Measurements from ENCODE around the gene ANKS1A. TPM values are rescaled to one million over a fixed set of nuclear protein-coding genes. Genes with fewer than 3 reads are reported as not detected.
"Not testable (repeated sequence)": the region's sequence is repeated elsewhere in the genome, so short reads cannot be mapped to it uniquely, and the experiment has no call there.

Gene ANKS1A, protein sequence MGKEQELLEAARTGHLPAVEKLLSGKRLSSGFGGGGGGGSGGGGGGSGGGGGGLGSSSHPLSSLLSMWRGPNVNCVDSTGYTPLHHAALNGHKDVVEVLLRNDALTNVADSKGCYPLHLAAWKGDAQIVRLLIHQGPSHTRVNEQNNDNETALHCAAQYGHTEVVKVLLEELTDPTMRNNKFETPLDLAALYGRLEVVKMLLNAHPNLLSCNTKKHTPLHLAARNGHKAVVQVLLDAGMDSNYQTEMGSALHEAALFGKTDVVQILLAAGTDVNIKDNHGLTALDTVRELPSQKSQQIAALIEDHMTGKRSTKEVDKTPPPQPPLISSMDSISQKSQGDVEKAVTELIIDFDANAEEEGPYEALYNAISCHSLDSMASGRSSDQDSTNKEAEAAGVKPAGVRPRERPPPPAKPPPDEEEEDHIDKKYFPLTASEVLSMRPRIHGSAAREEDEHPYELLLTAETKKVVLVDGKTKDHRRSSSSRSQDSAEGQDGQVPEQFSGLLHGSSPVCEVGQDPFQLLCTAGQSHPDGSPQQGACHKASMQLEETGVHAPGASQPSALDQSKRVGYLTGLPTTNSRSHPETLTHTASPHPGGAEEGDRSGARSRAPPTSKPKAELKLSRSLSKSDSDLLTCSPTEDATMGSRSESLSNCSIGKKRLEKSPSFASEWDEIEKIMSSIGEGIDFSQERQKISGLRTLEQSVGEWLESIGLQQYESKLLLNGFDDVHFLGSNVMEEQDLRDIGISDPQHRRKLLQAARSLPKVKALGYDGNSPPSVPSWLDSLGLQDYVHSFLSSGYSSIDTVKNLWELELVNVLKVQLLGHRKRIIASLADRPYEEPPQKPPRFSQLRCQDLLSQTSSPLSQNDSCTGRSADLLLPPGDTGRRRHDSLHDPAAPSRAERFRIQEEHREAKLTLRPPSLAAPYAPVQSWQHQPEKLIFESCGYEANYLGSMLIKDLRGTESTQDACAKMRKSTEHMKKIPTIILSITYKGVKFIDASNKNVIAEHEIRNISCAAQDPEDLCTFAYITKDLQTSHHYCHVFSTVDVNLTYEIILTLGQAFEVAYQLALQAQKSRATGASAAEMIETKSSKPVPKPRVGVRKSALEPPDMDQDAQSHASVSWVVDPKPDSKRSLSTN
- 10.6 TPM for total RNA-seq
- polyA plus RNA-seq, result 1 to 10 TPM; 1.4 to 2.2 (median 1.5) TPM

DNA sequence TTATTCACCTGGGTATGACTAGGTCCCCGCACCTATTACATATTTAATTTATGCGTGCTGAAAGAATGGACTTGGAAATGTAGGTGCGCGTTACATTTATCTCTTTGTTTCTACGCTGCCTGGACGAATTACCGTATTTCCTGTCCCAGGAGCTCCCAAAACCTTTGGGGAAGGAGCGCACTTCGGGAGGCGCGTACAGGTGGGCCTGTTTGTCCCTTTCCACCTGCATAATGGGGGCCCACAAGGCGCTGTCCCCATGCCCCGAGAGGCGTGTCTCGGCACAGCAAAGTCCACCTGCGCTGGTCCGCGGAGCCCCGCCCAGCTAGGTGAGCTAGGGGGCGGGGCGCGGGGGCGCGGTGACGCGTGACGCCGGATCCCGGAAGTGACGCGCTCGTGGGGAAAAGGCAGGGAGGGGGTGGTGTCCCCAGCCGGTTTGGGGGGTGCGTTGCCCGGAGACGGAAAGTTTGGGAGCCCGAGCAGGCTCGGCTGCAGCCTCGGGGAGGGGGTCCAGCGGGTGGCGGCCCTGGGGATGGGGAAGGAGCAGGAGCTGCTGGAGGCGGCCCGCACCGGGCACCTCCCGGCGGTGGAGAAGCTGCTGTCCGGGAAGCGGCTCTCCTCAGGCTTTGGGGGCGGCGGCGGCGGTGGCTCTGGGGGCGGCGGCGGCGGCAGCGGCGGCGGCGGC is at the start of gene ANKS1A:
Gene ANKS1A, plus strand, starts transcription at position 382 of the 682 bp plus-strand sequence. Its CDS starts 148 bp downstream, at position 530.
- Histone ChIP-seq H3K27me3 (ENCODE audit: control insufficient read depth, insufficient read depth, low read length) (no peaks in the 10 kb centered on the region), H3K9me3 (ENCODE audit: control insufficient read depth in 2 of 2, low read length in 2 of 2) (no peaks in the 10 kb centered on the region), H3K36me3 (ENCODE audit: control insufficient read depth, insufficient read depth, low read length) (peaks cover 6% of the 10 kb centered on the region), H3K4me3 (ENCODE audit: low read depth, low read length) (peak within 1 kb of the TSS; percentile 96), H3K4me1 (ENCODE audit: control insufficient read depth, insufficient read depth, low read length, poor library complexity, severe bottlenecking) (peaks cover 37% of the 10 kb centered on the region), H3K27ac (ENCODE audit: insufficient read depth, low read length, poor library complexity, severe bottlenecking) (peak within 1 kb of the TSS; percentile 95)
- Mint-ChIP-seq H3K36me3 (peaks cover 14% of the 10 kb centered on the region), H3K9me3 (no peaks in the 10 kb centered on the region), H3K27me3 (peaks cover 7% of the 10 kb centered on the region), H3K4me1 (peaks cover 20 to 68% (median 50%) of the 10 kb centered on the region in 4 donors), H3K27ac (peak within 1 kb of the TSS; percentile 100), H3K4me3 (peak within 1 kb of the TSS; percentile 95 to 99 (median 99))
- DNase-seq, result peak; percentile 90 to 92 (median 91)
- peak; percentile 84 to 85 for ATAC-seq (ENCODE audit: low read depth in 2 of 2)

DNA sequence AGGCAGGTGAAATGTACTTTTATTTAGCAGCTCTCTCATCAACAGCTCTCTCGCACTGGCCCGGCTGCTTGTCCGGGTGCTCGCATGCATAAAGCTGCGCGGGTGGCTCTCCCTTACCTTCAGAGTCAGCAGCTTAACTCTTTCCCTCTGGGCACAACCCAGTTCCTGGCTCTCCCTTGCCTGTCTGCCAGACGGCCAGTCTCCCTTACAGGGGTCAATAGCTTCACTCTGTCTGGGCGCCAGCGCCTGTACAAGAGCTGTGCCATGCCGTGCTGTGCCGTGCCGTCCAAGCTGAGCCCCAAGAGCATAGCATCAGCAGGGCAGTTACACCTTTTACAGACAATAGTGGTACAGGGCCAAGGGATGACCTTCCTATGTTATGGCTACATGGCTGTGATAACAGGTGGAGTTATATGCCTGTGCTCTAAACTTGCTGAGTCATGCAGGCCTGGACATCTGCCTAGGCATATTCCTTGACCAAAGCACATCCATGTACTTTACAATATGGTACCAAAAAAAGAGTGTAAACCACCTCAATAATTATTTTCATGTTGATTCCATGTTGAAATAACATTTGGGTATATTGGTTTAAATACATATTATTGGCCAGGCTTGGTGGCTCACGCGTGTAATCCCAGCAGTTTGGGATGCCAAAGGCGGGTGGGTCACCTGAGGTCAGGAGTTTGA is 49.2 kb upstream of the ANKS1A start:
- Mint-ChIP-seq H3K9me3 (no peaks in the 10 kb centered on the region), H3K27ac (peak overlapping the region in 1 of 3 donors; percentile 64), H3K4me3 (no peak overlapping the region), H3K36me3 (peaks cover 29% of the 10 kb centered on the region), H3K4me1 (peaks cover 0 to 17% (median 2%) of the 10 kb centered on the region in 4 donors), H3K27me3 (no peaks in the 10 kb centered on the region)
- Histone ChIP-seq H3K4me1 (ENCODE audit: control insufficient read depth, insufficient read depth, low read length, poor library complexity, severe bottlenecking) (no peaks in the 10 kb centered on the region), H3K9me3 (ENCODE audit: control insufficient read depth in 2 of 2, low read length in 2 of 2) (no peaks in the 10 kb centered on the region), H3K27me3 (ENCODE audit: control insufficient read depth, insufficient read depth, low read length) (no peaks in the 10 kb centered on the region), H3K4me3 (ENCODE audit: low read depth, low read length) (no peak overlapping the region), H3K27ac (ENCODE audit: insufficient read depth, low read length, poor library complexity, severe bottlenecking) (no peak overlapping the region), H3K36me3 (ENCODE audit: control insufficient read depth, insufficient read depth, low read length) (peaks cover 13% of the 10 kb centered on the region)
- ATAC-seq (ENCODE audit: low read depth in 2 of 2) (no peak), DNase-seq (no peak)

DNA sequence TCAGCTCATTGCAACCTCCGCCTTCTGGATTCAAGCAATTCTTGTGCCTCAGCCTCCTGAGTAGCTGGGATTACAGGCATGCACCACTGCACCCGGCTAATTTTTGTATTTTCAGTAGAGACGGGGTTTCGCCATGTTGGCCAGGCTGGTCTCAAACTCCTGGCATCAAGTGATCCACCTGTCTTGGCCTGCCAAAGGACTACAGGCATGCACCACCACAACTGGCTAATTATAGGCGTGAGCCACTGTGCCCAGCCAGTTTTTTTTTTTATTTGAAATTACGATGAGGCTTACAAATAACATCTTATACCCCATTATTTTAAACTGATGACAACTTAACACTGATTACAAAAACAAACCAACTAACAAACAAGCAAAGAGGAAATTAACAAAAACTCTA is 40.0 kb upstream of the ANKS1A start:
- H3K4me1 Mint-ChIP-seq, result peaks cover 0 to 13% (median 5%) of the 10 kb centered on the region in 4 donors
- not testable (repeated sequence) for H3K4me3 Mint-ChIP-seq; H3K27ac Mint-ChIP-seq; H3K27me3 Mint-ChIP-seq; H3K27ac ChIP-seq (ENCODE audit: insufficient read depth, low read length, poor library complexity, severe bottlenecking); DNase-seq; H3K4me3 ChIP-seq (ENCODE audit: low read depth, low read length); H3K9me3 ChIP-seq (ENCODE audit: control insufficient read depth in 2 of 2, low read length in 2 of 2); H3K9me3 Mint-ChIP-seq; ATAC-seq (ENCODE audit: low read depth in 2 of 2); H3K36me3 ChIP-seq (ENCODE audit: control insufficient read depth, insufficient read depth, low read length); H3K4me1 ChIP-seq (ENCODE audit: control insufficient read depth, insufficient read depth, low read length, poor library complexity, severe bottlenecking); H3K27me3 ChIP-seq (ENCODE audit: control insufficient read depth, insufficient read depth, low read length)
- H3K36me3 Mint-ChIP-seq, result peaks cover 39% of the 10 kb centered on the region

DNA sequence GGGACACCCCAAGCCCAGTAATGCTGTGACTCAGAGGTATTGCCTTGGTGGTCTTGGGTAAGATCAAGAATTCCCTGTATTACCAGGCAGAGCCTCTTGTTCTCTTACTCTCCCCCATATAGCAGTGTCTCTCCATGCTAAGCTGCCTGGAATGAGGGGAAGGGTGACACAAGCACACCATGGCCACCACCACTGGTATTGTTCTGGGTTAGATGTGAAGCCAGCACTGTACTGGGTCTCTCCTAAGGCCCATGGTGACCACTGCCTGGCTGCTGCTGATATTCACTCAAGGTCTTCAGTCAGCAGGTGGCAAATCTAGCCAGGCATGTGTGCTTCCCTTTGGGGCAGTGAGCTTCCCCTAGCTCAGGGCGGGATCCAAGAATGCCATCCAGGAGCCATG is 37.7 kb upstream of the ANKS1A start:
- H3K36me3 ChIP-seq (ENCODE audit: control insufficient read depth, insufficient read depth, low read length), result peaks cover 8% of the 10 kb centered on the region
- H3K4me3 Mint-ChIP-seq, result no peak overlapping the region
- H3K27ac ChIP-seq (ENCODE audit: insufficient read depth, low read length, poor library complexity, severe bottlenecking), result no peak overlapping the region
- no peaks in the 10 kb centered on the region for H3K4me1 ChIP-seq (ENCODE audit: control insufficient read depth, insufficient read depth, low read length, poor library complexity, severe bottlenecking)
- no peak for ATAC-seq (ENCODE audit: low read depth in 2 of 2)
- H3K4me1 Mint-ChIP-seq, result peaks cover 0 to 10% (median 4%) of the 10 kb centered on the region in 4 donors
- H3K27me3 Mint-ChIP-seq, result no peaks in the 10 kb centered on the region
- H3K9me3 Mint-ChIP-seq, result peaks cover 0 to 2% (median 0%) of the 10 kb centered on the region in 7 donors
- no peak overlapping the region for H3K4me3 ChIP-seq (ENCODE audit: low read depth, low read length)
- no peaks in the 10 kb centered on the region for H3K9me3 ChIP-seq (ENCODE audit: control insufficient read depth in 2 of 2, low read length in 2 of 2)
- no peak overlapping the region for H3K27ac Mint-ChIP-seq
- H3K36me3 Mint-ChIP-seq, result peaks cover 46% of the 10 kb centered on the region
- H3K27me3 ChIP-seq (ENCODE audit: control insufficient read depth, insufficient read depth, low read length), result no peaks in the 10 kb centered on the region
- no peak for DNase-seq

DNA sequence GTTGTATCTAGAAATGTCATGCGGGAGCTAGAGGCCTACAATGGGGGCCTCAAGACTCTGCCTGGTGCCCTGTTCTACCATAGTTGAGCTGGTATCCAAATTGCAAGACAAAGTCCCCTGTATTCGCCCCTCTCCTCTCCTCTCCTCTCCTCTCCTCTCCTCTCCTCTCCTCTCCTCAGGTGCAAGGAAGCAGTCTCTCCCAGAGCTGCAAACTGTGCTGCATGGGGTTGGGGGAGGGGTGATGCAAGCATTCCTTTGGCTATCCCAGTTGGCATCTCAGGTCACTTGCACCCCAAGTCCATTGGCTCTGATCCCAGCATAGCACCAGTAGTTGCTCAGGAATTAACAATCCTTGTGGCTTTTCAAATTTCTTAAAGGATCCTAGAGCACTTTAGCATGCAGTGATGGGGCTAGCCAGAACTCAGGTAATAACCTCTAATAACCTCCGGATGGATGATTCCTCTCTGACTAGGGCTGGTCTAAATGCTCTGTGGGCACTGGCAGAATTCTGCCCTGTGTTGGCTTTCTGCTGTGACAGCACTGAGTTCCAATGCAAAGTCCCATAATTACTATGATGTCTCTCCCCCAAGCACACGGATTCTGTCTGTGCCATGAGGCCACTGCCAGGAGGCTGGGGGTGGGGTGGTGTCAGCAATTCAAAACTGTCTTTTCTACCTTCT is 36.5 kb upstream of the ANKS1A start:
- Histone ChIP-seq H3K9me3 (ENCODE audit: control insufficient read depth in 2 of 2, low read length in 2 of 2) (no peaks in the 10 kb centered on the region), H3K4me1 (ENCODE audit: control insufficient read depth, insufficient read depth, low read length, poor library complexity, severe bottlenecking) (no peaks in the 10 kb centered on the region), H3K27me3 (ENCODE audit: control insufficient read depth, insufficient read depth, low read length) (no peaks in the 10 kb centered on the region), H3K27ac (ENCODE audit: insufficient read depth, low read length, poor library complexity, severe bottlenecking) (no peak overlapping the region), H3K36me3 (ENCODE audit: control insufficient read depth, insufficient read depth, low read length) (peaks cover 20% of the 10 kb centered on the region), H3K4me3 (ENCODE audit: low read depth, low read length) (no peak overlapping the region)
- H3K9me3 Mint-ChIP-seq, result peaks cover 0 to 2% (median 0%) of the 10 kb centered on the region in 7 donors
- peaks cover 0 to 9% (median under 1%) of the 10 kb centered on the region in 4 donors for H3K4me1 Mint-ChIP-seq
- ATAC-seq (ENCODE audit: low read depth in 2 of 2) (no peak), DNase-seq (no peak)
- peaks cover 46% of the 10 kb centered on the region for H3K36me3 Mint-ChIP-seq
- no peaks in the 10 kb centered on the region for H3K27me3 Mint-ChIP-seq
- H3K27ac Mint-ChIP-seq, result peak overlapping the region in 2 of 3 donors; percentile 56 to 64
- no peak overlapping the region for H3K4me3 Mint-ChIP-seq

DNA sequence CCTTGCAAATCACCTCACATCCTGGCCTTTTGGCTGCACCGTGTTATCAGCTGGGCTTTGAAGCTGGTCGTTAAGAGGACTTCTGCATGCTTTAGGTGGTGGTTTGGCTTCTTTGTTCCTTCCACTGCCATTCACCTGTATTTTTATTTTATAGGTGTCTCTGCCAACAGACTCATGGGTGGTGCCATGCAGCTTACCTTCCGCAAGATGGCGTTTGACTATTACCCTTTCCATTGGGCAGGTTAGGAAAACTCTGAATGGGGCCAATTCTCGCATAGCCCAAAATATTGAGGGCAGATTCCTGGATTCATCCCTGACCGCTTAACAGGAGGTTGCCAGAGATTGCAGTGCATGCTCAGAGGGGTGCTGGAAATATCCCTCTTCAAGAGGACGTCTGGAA is 33.6 kb upstream of the ANKS1A start:
- no peaks in the 10 kb centered on the region for H3K4me1 ChIP-seq (ENCODE audit: control insufficient read depth, insufficient read depth, low read length, poor library complexity, severe bottlenecking)
- H3K27me3 ChIP-seq (ENCODE audit: control insufficient read depth, insufficient read depth, low read length), result no peaks in the 10 kb centered on the region
- no peak for DNase-seq
- H3K4me3 ChIP-seq (ENCODE audit: low read depth, low read length), result no peak overlapping the region
- Mint-ChIP-seq H3K9me3 (no peaks in the 10 kb centered on the region), H3K4me3 (no peak overlapping the region), H3K4me1 (peaks cover 0 to 5% (median 0%) of the 10 kb centered on the region in 4 donors), H3K27ac (no peak overlapping the region), H3K27me3 (no peaks in the 10 kb centered on the region), H3K36me3 (peaks cover 59% of the 10 kb centered on the region)
- H3K36me3 ChIP-seq (ENCODE audit: control insufficient read depth, insufficient read depth, low read length), result peaks cover 37% of the 10 kb centered on the region
- H3K27ac ChIP-seq (ENCODE audit: insufficient read depth, low read length, poor library complexity, severe bottlenecking), result no peak overlapping the region
- H3K9me3 ChIP-seq (ENCODE audit: control insufficient read depth in 2 of 2, low read length in 2 of 2), result no peaks in the 10 kb centered on the region
- no peak for ATAC-seq (ENCODE audit: low read depth in 2 of 2)
